Upper lobe of right lung (tissue), 1 donor: ENCODE results near the gene C4BPA. TPM values are rescaled to one million over a fixed set of nuclear protein-coding genes. Genes with fewer than 3 reads are reported as not detected.
A peak's percentile ranks its signal among the peaks of the same experiment; 100 is the strongest.

ENCODE experiments used
- ATAC-seq: fragments of 200-7000 bp; cut with Tn5 transposase; one replicate; pipeline ENCODE4 v1.9.1; 2020; ENCODE audit warnings: mild to moderate bottlenecking, moderate library complexity
- DNase-seq: peaks from one replicate; pipeline ENCODE4 v3.0.0-alpha.2; 2020
- H3K27ac ChIP-seq: fragments of 200-600 bp; one replicate; pipeline ENCODE4 v1.8.0; 2022
- H3K27me3 ChIP-seq: fragments of 200-600 bp; one replicate; pipeline ENCODE4 v1.8.0; 2022; ENCODE audit warnings: mild to moderate bottlenecking
- H3K36me3 ChIP-seq: fragments of 200-600 bp; one replicate; pipeline ENCODE4 v1.8.0; 2022
- H3K4me1 ChIP-seq: fragments of 200-600 bp; one replicate; pipeline ENCODE4 v1.8.0; 2022
- H3K4me3 ChIP-seq: fragments of 200-600 bp; one replicate; pipeline ENCODE4 v1.8.0; 2022; ENCODE audit warnings: mild to moderate bottlenecking
- H3K9me3 ChIP-seq: fragments of 200-600 bp; one replicate; pipeline ENCODE4 v1.8.0; 2022
- intact Hi-C: fragments of 100-400 bp; cut with DNase I; formaldehyde crosslinking; loops from one replicate; pipeline ENCODE4 v1.11.0; 2022
- total RNA-seq: library from RNA; stranded (reverse); fragmentation: NEBNext Ultra II Directional; extraction: Animal tissue kit (Norgen Biotek cat#: 25700); gene quantifications from one replicate; pipeline ENCODE4 v1.2.1, GENCODE V29; 2021
- TF ChIP-seq, protein P1 (sequence below): fragments of 200-600 bp; IDR thresholded peaks from one replicate; pipeline ENCODE4 v1.8.0; 2022; ENCODE audit warnings: antibody characterized with exemption
- donor health status: DM: no; HTN: yes; CAD: no; lungs with severe emphysema.

C4BPA gene
- total RNA-seq, 1 donor from 2014 or later = 175 TPM

- Histone ChIP-seq H3K4me1 (peaks cover 10% of the 10 kb centered on the region), H3K27ac (no peak overlapping the region), H3K27me3 (no peaks in the 10 kb centered on the region), H3K36me3 (no peaks in the 10 kb centered on the region), H3K4me3 (no peak overlapping the region), H3K9me3 (no peaks in the 10 kb centered on the region)
- intact Hi-C loops = no loop called here
- TF ChIP-seq, protein P1, sequence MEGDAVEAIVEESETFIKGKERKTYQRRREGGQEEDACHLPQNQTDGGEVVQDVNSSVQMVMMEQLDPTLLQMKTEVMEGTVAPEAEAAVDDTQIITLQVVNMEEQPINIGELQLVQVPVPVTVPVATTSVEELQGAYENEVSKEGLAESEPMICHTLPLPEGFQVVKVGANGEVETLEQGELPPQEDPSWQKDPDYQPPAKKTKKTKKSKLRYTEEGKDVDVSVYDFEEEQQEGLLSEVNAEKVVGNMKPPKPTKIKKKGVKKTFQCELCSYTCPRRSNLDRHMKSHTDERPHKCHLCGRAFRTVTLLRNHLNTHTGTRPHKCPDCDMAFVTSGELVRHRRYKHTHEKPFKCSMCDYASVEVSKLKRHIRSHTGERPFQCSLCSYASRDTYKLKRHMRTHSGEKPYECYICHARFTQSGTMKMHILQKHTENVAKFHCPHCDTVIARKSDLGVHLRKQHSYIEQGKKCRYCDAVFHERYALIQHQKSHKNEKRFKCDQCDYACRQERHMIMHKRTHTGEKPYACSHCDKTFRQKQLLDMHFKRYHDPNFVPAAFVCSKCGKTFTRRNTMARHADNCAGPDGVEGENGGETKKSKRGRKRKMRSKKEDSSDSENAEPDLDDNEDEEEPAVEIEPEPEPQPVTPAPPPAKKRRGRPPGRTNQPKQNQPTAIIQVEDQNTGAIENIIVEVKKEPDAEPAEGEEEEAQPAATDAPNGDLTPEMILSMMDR = no peak
- DNase-seq (no peak), ATAC-seq (peak; percentile 29)
Measured at GRCh38 chr1:207188901-207189300, 84.9 kb downstream of the C4BPA start.

GRCh38 chr1:207191061-207191460, 87.0 kb downstream of the C4BPA start:
- Histone ChIP-seq H3K36me3 (no peaks in the 10 kb centered on the region), H3K4me1 (peaks cover 10% of the 10 kb centered on the region), H3K27me3 (no peaks in the 10 kb centered on the region), H3K4me3 (no peak overlapping the region), H3K27ac (no peak overlapping the region), H3K9me3 (no peaks in the 10 kb centered on the region)
- intact Hi-C loops = no loop called here
- ATAC-seq (no peak), DNase-seq (no peak)
- TF ChIP-seq, protein P1 = no peak

DNA sequence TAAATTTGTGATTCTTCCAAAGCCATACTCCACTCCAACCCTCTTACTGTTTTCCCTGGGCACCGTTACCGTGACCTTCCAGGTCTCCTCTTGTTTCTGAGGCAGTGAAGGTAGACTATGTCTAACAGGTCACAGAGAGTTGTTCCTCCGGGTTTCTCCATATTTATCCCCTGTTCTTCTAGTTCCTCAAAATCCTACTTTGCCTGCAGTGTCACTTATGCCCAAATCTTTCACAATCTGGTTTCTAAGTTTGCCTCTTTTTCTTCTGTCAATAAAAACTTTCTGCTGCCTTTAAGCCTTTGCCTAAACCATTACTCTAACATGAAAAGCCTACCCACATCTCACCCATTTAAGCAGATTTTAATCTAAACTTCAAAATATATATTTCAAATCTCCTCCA, 87.7 kb downstream of the C4BPA start:
- TF ChIP-seq, protein P1 = no peak
- intact Hi-C loops = no loop called here
- Histone ChIP-seq H3K27ac (no peak overlapping the region), H3K9me3 (no peaks in the 10 kb centered on the region), H3K27me3 (no peaks in the 10 kb centered on the region), H3K4me1 (peaks cover 10% of the 10 kb centered on the region), H3K4me3 (no peak overlapping the region), H3K36me3 (no peaks in the 10 kb centered on the region)
- ATAC-seq = peak; percentile 33
- DNase-seq = no peak

DNA sequence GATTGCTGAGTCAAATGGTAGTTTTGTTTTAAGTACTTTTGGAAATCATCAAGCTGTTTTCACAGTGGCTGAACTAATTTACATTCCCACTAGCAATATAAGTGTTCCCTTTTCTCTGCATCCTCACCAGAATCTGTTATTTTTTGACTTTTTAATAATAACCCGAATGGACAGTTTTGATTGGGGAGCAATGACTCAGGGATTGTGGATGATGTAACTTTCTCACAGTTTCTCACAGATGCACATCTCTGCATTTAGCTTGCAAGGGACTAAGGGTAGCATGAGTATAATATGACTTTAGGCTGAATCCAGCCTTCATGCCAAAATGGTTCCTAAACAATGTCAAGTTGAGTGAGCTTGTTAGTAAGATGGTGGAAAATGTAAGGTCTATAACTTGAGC, 90.2 kb downstream of the C4BPA start:
- intact Hi-C loops = no loop called here

More for the DNA sequence above, 90.2 kb downstream of the C4BPA start:
- DNase-seq (no peak), ATAC-seq (no peak)
- H3K4me1 ChIP-seq = peaks cover 2% of the 10 kb centered on the region
- no peaks in the 10 kb centered on the region for H3K27me3 ChIP-seq
- H3K27ac ChIP-seq = no peak overlapping the region
- no peaks in the 10 kb centered on the region for H3K36me3 ChIP-seq
- no peaks in the 10 kb centered on the region for H3K9me3 ChIP-seq
- TF ChIP-seq, protein P1 = no peak
- H3K4me3 ChIP-seq = no peak overlapping the region

Other genes starting within 250 kb of the C4BPA start
- not detected for gene IL20, start 238.6 kb upstream of the C4BPA start, total RNA-seq
- not detected for gene IL24, start 206.8 kb upstream of the C4BPA start, total RNA-seq
- 12.6 TPM for gene FCMR, start 182.3 kb upstream of the C4BPA start, total RNA-seq
- gene PIGR, start 157.8 kb upstream of the C4BPA start, total RNA-seq = 700 TPM
- not detected for gene FCAMR, start 133.8 kb upstream of the C4BPA start, total RNA-seq
- gene C1orf116, start 71.5 kb upstream of the C4BPA start, total RNA-seq = 128 TPM
- gene YOD1, start 53.0 kb upstream of the C4BPA start, total RNA-seq = 7.0 TPM
- 49.9 TPM for gene PFKFB2, start 51.0 kb upstream of the C4BPA start, total RNA-seq
- 6.6 TPM for gene C4BPB, start 15.4 kb upstream of the C4BPA start, total RNA-seq
- gene CD55, start 217.4 kb downstream of the C4BPA start, total RNA-seq = 512 TPM